ENCODE data around the gene KDM3B. TPM values are rescaled to one million over a fixed set of nuclear protein-coding genes. Genes with fewer than 3 reads are reported as not detected.

Gene KDM3B
- total RNA-seq, 4 donors from 2014 or later: 21.8 to 96.4 (median 51.5) TPM

DNA sequence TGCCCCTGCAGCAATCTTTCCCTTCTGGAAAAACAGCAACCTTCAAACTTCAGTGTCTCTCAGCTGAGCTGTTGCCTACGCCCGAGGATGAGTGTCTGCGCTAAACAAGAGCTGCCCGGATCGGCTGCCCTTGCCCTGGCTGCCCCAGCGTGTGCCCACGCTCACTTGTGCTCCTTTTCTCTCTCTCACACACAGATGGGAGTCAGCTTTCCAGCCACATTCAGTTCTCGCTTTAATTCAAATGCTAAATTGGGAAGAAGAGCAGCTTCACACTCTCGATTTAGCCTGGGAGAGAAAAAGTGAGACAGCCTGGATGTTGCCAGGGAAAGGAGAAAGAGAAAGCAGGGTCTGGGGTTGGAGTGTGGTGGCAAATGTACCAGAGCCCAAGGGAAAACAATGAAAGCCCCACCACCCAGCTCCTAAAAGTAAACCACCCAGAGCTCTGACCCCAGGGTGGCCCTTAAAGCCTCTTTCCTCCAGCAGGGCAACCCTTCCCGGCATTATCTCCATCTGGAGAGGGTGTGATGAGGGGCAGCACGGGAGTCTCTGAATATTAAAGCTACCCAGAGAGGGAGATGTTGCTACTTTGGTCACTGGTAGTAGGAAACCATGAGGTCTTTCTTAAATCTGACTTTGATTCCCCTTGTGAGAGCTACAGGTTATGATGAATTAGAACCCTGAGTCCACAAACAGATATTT lies 102.9 kb downstream of the KDM3B start:
- Histone ChIP-seq H3K27me3 (no peaks in the 10 kb centered on the region), H3K4me3 (no peak overlapping the region), H3K36me3 (no peaks in the 10 kb centered on the region), H3K4me1 (no peaks in the 10 kb centered on the region), H3K27ac (no peak overlapping the region), H3K9me3 (no peaks in the 10 kb centered on the region)
- no peak for TF ChIP-seq POLR2A (IDR thresholded peaks at IDR 0.05)
- DNase-seq: no peak
- intact Hi-C loops (cut with DNase I; ENCODE audit: low total_unique reads): no loop called here

DNA sequence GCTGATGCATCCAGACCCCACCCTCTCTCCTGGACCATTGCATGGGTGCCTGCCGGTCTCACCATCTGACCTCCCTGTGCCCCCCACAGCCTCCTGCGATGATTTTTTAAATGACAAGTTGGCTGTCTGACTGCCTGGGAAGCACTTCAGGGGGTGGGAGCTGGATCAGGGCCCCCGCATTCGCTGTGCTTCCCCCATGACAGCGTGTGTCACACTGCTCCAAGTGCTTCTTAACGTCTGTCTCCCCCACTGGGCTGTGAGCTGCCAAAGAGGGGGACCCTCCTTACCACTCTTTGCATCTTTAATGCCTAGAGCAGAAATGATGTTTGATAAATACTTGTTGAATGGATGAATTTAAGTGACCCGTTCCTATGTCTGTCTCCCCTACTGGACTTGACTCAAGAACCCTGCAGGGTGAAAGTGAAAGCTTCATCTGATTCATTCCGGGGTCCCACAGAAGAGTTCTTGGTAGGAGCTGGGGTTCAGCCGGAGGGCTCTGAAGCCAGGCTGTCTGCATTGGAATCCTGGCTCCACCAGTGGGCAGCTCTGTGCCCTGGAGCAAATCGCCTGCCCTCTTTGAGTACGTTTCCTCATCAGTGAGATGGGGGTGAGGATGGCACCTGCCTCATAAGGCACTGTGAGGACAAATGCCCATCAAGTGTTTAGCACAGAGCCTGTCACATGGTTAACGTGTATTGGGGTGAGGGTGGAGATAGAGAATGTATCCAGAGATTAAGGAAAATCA lies 105.2 kb downstream of the KDM3B start:
- TF ChIP-seq, protein P1, sequence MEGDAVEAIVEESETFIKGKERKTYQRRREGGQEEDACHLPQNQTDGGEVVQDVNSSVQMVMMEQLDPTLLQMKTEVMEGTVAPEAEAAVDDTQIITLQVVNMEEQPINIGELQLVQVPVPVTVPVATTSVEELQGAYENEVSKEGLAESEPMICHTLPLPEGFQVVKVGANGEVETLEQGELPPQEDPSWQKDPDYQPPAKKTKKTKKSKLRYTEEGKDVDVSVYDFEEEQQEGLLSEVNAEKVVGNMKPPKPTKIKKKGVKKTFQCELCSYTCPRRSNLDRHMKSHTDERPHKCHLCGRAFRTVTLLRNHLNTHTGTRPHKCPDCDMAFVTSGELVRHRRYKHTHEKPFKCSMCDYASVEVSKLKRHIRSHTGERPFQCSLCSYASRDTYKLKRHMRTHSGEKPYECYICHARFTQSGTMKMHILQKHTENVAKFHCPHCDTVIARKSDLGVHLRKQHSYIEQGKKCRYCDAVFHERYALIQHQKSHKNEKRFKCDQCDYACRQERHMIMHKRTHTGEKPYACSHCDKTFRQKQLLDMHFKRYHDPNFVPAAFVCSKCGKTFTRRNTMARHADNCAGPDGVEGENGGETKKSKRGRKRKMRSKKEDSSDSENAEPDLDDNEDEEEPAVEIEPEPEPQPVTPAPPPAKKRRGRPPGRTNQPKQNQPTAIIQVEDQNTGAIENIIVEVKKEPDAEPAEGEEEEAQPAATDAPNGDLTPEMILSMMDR (IDR thresholded peaks at IDR 0.05): no peak
- Histone ChIP-seq H3K4me1 (no peaks in the 10 kb centered on the region), H3K4me3 (no peak overlapping the region)

DNA sequence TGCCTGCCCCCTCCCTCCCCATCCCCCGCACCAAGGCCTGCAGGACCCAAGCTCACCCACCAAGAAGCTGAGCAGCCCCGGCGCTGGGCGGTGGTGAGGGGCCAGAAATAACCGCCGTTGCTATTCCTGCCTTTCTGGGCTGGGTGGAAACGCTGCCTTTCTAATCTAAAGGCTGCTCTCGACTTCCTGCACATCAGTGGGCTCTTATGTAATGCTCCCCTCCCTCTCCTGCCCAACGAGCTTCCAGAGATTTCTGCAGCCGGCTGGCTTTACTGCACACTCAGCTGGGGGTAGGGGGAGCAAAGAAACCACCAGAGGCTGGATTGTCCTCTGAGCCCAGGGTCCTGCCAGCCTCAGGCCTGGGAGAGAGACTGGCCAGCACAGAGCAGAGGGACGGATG lies 105.9 kb downstream of the KDM3B start:
- Histone ChIP-seq H3K4me3 (no peak overlapping the region), H3K36me3 (no peaks in the 10 kb centered on the region), H3K4me1 (no peaks in the 10 kb centered on the region), H3K27me3 (no peaks in the 10 kb centered on the region), H3K9me3 (no peaks in the 10 kb centered on the region), H3K27ac (no peak overlapping the region)
- TF ChIP-seq, protein P1 (IDR thresholded peaks at IDR 0.05): no peak
- TF ChIP-seq POLR2A (IDR thresholded peaks at IDR 0.05): no peak
- intact Hi-C loops (cut with DNase I; ENCODE audit: low total_unique reads): no loop called here
- no peak for DNase-seq

More for the DNA sequence above, 105.2 kb downstream of the KDM3B start:
- Histone ChIP-seq H3K27me3 (no peaks in the 10 kb centered on the region), H3K27ac (no peak overlapping the region), H3K36me3 (no peaks in the 10 kb centered on the region), H3K9me3 (no peaks in the 10 kb centered on the region)
- intact Hi-C loops (cut with DNase I; ENCODE audit: low total_unique reads): no loop called here
- DNase-seq: no peak

DNA sequence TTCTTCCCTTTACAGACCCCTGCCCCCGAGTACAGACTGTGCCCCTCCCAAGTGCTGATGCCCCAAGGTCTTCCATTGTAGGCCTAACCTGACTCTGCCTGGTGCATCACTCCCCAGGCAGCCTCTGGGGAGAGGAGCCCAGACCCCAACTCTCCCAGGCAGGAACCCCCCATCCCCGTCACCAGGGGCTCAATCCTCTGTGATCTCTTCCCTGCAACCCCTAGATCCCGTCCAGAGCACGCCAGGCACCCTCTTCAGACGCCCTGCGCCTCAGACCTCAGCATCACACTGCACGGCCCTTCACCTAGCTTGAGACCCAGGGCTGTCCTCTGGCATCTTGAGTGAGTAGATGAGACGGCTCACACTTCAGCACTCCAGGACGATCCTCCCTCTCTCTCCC lies 106.4 kb downstream of the KDM3B start:
- intact Hi-C loops (cut with DNase I; ENCODE audit: low total_unique reads): no loop called here
- Histone ChIP-seq H3K36me3 (no peaks in the 10 kb centered on the region), H3K27ac (no peak overlapping the region), H3K9me3 (no peaks in the 10 kb centered on the region), H3K27me3 (no peaks in the 10 kb centered on the region), H3K4me1 (no peaks in the 10 kb centered on the region), H3K4me3 (no peak overlapping the region)
- no peak for DNase-seq
- no peak for TF ChIP-seq POLR2A (IDR thresholded peaks at IDR 0.05)
- TF ChIP-seq, protein P1 (IDR thresholded peaks at IDR 0.05): no peak

DNA sequence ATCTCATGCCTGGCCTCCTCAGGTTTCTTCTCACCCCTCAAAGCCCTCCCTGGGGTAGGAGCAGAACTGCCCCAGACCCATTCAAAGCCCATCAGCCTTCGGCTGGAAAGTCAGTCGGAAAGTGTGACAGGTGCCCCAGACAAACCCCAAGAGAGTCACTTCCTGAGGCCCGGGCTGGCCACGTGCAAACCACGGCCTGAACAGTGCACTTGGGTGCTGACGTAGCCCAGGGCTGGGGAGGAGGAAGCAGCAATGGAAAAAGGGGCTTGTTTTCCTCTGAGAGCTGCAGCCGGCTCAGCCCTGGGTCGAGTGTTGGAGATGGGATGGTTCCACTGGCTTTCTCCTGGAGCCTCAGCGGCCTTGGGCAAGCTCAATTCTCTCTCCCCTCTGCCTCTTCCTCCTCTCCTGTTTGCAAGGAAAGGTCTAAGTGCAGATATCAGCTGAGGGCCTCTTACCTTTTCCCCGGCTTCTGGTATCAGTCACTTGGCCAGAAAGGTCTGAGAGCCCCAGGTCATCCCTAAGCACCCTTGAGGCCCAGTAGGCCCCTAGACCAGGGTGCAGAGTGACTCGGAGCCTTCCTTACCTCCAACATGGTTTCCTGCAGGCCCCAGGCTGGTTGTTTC lies 106.9 kb downstream of the KDM3B start:
- no peaks in the 10 kb centered on the region for H3K9me3 ChIP-seq
- no peak for TF ChIP-seq POLR2A (IDR thresholded peaks at IDR 0.05)
- TF ChIP-seq, protein P1 (IDR thresholded peaks at IDR 0.05): no peak
- H3K4me3 ChIP-seq: no peak overlapping the region
- H3K36me3 ChIP-seq: no peaks in the 10 kb centered on the region
- no peak for DNase-seq
- H3K4me1 ChIP-seq: no peaks in the 10 kb centered on the region
- no peaks in the 10 kb centered on the region for H3K27me3 ChIP-seq
- intact Hi-C loops (cut with DNase I; ENCODE audit: low total_unique reads): no loop called here
- no peak overlapping the region for H3K27ac ChIP-seq

Measured in uterus (tissue), 4 donors.